ENCODE measurements around the gene POLE. TPM values are rescaled to one million over a fixed set of nuclear protein-coding genes. Genes with fewer than 3 reads are reported as not detected.

Gene POLE
- total RNA-seq, 1 experiment from 2014 or later = 96.1 TPM

DNA sequence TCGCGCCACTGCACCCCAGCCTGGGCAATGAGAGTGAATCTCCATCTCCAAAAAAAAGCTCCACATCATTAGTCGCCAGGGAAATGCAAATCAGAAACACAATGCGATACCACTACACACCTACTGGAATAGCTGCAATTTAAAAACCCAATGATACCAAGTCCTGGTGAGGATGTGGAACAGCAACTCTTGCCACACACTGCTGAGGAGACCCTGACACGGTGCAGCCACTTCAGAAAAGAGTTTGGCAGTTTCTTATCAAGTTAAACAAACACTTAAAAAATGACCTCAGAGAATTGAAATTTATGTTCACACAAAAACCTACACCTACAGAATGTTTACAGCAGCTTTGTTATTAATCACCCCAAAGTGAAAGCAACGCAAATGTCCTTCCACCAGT, 56.5 kb downstream of the POLE start:
- intact Hi-C loops (cut with micrococcal nuclease) = no loop called here
- H3K36me3 ChIP-seq (ENCODE audit: low read depth, low read length) = peaks cover 39% of the 10 kb centered on the region
- no peaks in the 10 kb centered on the region for H3K27me3 ChIP-seq (ENCODE audit: low read length)
- H4K20me1 ChIP-seq (ENCODE audit: low read length) = no peaks in the 10 kb centered on the region
- no peak for TF ChIP-seq EZH2phosphoT487 (IDR thresholded peaks at IDR 0.05; ENCODE audit: borderline replicate concordance, low read length)
- TF ChIP-seq EZH2 (IDR thresholded peaks at IDR 0.05; ENCODE audit: low read length, unreplicated experiment) = no peak
- TF ChIP-seq, protein P1, sequence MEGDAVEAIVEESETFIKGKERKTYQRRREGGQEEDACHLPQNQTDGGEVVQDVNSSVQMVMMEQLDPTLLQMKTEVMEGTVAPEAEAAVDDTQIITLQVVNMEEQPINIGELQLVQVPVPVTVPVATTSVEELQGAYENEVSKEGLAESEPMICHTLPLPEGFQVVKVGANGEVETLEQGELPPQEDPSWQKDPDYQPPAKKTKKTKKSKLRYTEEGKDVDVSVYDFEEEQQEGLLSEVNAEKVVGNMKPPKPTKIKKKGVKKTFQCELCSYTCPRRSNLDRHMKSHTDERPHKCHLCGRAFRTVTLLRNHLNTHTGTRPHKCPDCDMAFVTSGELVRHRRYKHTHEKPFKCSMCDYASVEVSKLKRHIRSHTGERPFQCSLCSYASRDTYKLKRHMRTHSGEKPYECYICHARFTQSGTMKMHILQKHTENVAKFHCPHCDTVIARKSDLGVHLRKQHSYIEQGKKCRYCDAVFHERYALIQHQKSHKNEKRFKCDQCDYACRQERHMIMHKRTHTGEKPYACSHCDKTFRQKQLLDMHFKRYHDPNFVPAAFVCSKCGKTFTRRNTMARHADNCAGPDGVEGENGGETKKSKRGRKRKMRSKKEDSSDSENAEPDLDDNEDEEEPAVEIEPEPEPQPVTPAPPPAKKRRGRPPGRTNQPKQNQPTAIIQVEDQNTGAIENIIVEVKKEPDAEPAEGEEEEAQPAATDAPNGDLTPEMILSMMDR (conservative IDR thresholded peaks at IDR 0.05; ENCODE audit: low read depth, low read length) = no peak
- H3K9ac ChIP-seq (ENCODE audit: low read length) = no peak overlapping the region
- BruUV-seq (replicated peaks) = no TSS peak
- no peak overlapping the region for H3K4me2 ChIP-seq (ENCODE audit: low read length)
- ChIA-PET CTCF (no interaction called here), POLR2A (ENCODE audit: unreplicated experiment) (no interaction called here)
- H3K79me2 ChIP-seq (ENCODE audit: low read length) = no peaks in the 10 kb centered on the region
- ATAC-seq (no peak), DNase-seq (no peak)
- no peak overlapping the region for H2AFZ ChIP-seq (ENCODE audit: low read length)
- no peak overlapping the region for H3K4me3 ChIP-seq (ENCODE audit: low read length)
- no peaks in the 10 kb centered on the region for H3K9me3 ChIP-seq (ENCODE audit: low read length)
- H3K27ac ChIP-seq (ENCODE audit: low read length) = no peak overlapping the region
- no peaks in the 10 kb centered on the region for H3F3A ChIP-seq (ENCODE audit: low read length, unreplicated experiment)
- no peaks in the 10 kb centered on the region for H3K4me1 ChIP-seq (ENCODE audit: insufficient read depth, low read length)
- no peaks in the 10 kb centered on the region for H3K9me2 ChIP-seq (replicated peaks; ENCODE audit: low read length)

DNA sequence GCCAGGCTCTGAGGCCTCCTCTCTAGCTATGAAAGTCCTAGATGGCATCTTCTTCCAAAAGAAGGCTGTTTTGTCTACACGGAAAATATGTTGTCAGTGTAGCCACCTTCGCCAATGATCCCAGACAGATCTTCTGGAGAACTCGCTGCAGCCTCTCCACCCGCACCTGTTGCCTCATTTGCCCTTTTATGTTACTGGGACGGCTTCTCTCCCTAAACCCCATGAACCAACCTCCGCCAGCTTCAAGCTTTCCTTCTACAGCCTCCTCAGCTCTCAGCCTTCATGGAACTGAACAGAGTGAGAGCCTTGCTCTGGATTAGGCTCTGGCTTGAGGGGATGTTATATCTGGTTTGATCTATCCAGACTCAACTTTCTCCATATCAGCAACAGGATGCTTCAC, 57.8 kb downstream of the POLE start:
- TF ChIP-seq EZH2phosphoT487 (IDR thresholded peaks at IDR 0.05; ENCODE audit: borderline replicate concordance, low read length) = no peak
- TF ChIP-seq, protein P1 (conservative IDR thresholded peaks at IDR 0.05; ENCODE audit: low read depth, low read length) = no peak
- no peak for TF ChIP-seq EZH2 (IDR thresholded peaks at IDR 0.05; ENCODE audit: low read length, unreplicated experiment)
- POLR2A ChIA-PET (ENCODE audit: unreplicated experiment) = no interaction called here
- H3K4me2 ChIP-seq (ENCODE audit: low read length) = no peak overlapping the region
- no peaks in the 10 kb centered on the region for H3K27me3 ChIP-seq (ENCODE audit: low read length)
- intact Hi-C loops (cut with micrococcal nuclease) = no loop called here
- no peak overlapping the region for H3K4me3 ChIP-seq (ENCODE audit: low read length)
- no peak overlapping the region for H2AFZ ChIP-seq (ENCODE audit: low read length)
- no peaks in the 10 kb centered on the region for H3K9me3 ChIP-seq (ENCODE audit: low read length)
- no TSS peak for BruUV-seq (replicated peaks)
- no peaks in the 10 kb centered on the region for H3K9me2 ChIP-seq (replicated peaks; ENCODE audit: low read length)
- peaks cover 40% of the 10 kb centered on the region for H3K36me3 ChIP-seq (ENCODE audit: low read depth, low read length)
- no peaks in the 10 kb centered on the region for H3F3A ChIP-seq (ENCODE audit: low read length, unreplicated experiment)
- CTCF ChIA-PET = no interaction called here
- no peak for ATAC-seq
- H3K27ac ChIP-seq (ENCODE audit: low read length) = no peak overlapping the region
- H3K79me2 ChIP-seq (ENCODE audit: low read length) = no peaks in the 10 kb centered on the region
- no peaks in the 10 kb centered on the region for H4K20me1 ChIP-seq (ENCODE audit: low read length)
- no peak for DNase-seq
- no peak overlapping the region for H3K9ac ChIP-seq (ENCODE audit: low read length)
- H3K4me1 ChIP-seq (ENCODE audit: insufficient read depth, low read length) = no peaks in the 10 kb centered on the region

DNA sequence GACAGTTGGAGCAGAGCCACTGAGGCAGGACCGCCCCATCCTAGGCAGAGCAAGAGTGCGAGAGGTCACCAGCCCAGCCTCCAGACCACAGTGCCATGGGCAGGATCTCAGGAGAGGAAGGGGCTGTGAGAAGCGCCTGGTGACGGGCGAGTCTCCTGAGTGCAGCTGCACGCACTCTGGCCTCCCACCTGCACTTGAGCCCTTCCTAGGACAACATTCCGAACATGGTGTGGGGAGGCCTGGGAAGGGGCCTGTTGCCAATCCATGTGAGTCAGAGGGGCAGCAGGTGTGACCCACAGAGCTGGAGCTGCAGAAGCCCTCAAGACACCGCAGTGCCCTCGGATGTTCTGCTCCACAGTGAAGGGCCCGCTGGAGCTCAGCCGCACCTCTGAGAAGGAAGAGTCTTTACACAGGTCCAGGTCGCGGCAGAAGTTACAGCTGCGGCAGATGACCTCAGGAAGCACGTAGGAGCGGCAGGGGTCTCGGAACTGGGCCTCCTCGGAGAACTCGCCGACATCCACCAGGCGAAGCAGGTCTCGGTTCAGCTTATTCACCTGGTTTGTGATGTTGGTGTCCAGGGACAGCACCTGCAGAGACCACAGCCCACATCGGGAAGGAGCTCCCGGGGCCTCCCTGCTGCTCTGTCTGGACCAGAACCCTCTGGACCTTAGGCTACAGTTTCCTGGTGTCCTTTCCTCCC, 61.3 kb downstream of the POLE start:
- Histone ChIP-seq H3K4me2 (ENCODE audit: low read length) (no peak overlapping the region), H3K4me1 (ENCODE audit: insufficient read depth, low read length) (peaks cover 18% of the 10 kb centered on the region), H3K27ac (ENCODE audit: low read length) (no peak overlapping the region), H2AFZ (ENCODE audit: low read length) (no peak overlapping the region), H3F3A (ENCODE audit: low read length, unreplicated experiment) (no peaks in the 10 kb centered on the region), H3K9me3 (ENCODE audit: low read length) (no peaks in the 10 kb centered on the region), H3K9ac (ENCODE audit: low read length) (no peak overlapping the region), H4K20me1 (ENCODE audit: low read length) (no peaks in the 10 kb centered on the region), H3K27me3 (ENCODE audit: low read length) (no peaks in the 10 kb centered on the region), H3K9me2 (replicated peaks; ENCODE audit: low read length) (no peaks in the 10 kb centered on the region), H3K4me3 (ENCODE audit: low read length) (no peak overlapping the region), H3K36me3 (ENCODE audit: low read depth, low read length) (peaks cover 23% of the 10 kb centered on the region), H3K79me2 (ENCODE audit: low read length) (no peaks in the 10 kb centered on the region)
- ChIA-PET CTCF (no interaction called here), POLR2A (ENCODE audit: unreplicated experiment) (no interaction called here)
- DNase-seq = no peak
- no TSS peak for BruUV-seq (replicated peaks)
- no peak for ATAC-seq
- TF ChIP-seq, protein P1 (conservative IDR thresholded peaks at IDR 0.05; ENCODE audit: low read depth, low read length) = no peak
- TF ChIP-seq EZH2 (IDR thresholded peaks at IDR 0.05; ENCODE audit: low read length, unreplicated experiment) (no peak), EZH2phosphoT487 (IDR thresholded peaks at IDR 0.05; ENCODE audit: borderline replicate concordance, low read length) (no peak)
- intact Hi-C loops (cut with micrococcal nuclease) = no loop called here
